Measurements from ENCODE around the gene RAB37. TPM values are rescaled to one million over a fixed set of nuclear protein-coding genes. Genes with fewer than 3 reads are reported as not detected.

RAB37 gene
- total and polyA plus RNA-seq, 12 donors = 0.39 to 6.6 (median 2.7) TPM

- Histone ChIP-seq H3K36me3 (replicated peaks in 1 of 2) (no peaks in the 10 kb centered on the region), H3K27ac (no peak overlapping the region), H3K4me3 (no peak overlapping the region), H3K9me3 (replicated peaks in 1 of 3) (no peaks in the 10 kb centered on the region), H3K4me1 (replicated peaks in 1 of 2) (no peaks in the 10 kb centered on the region), H3K27me3 (peaks cover 4% of the 10 kb centered on the region)
- intact Hi-C loops (cut with DNase I) = no loop called here
- no peak for TF ChIP-seq CTCF (IDR thresholded peaks at IDR 0.05)
- no peak for TF ChIP-seq POLR2A (IDR thresholded peaks at IDR 0.05)
- WGBS, 4 donors = 81 to 86% (median 83%) methylated on average over 4 of the region's 4 CpGs
- DNase-seq = no peak
Observed at GRCh38 chr17:74694081-74694480, 43.0 kb upstream of the RAB37 start.

GRCh38 chr17:74695629-74696028 is 41.4 kb upstream of the RAB37 start:
- 66 to 85% (median 79%) methylated on average over 5 to 11 of the region's 11 CpGs for WGBS, 4 donors
- TF ChIP-seq CTCF (IDR thresholded peaks at IDR 0.05) (no peak), POLR2A (IDR thresholded peaks at IDR 0.05) (no peak)
- Histone ChIP-seq H3K27ac (no peak overlapping the region), H3K36me3 (replicated peaks in 1 of 2) (no peaks in the 10 kb centered on the region), H3K27me3 (peaks cover 9% of the 10 kb centered on the region), H3K9me3 (replicated peaks in 1 of 3) (no peaks in the 10 kb centered on the region), H3K4me1 (replicated peaks in 1 of 2) (no peaks in the 10 kb centered on the region), H3K4me3 (no peak overlapping the region)
- no peak for DNase-seq
- intact Hi-C loops (cut with DNase I) = no loop called here

- TF ChIP-seq CTCF (IDR thresholded peaks at IDR 0.05) (no peak), POLR2A (IDR thresholded peaks at IDR 0.05) (no peak)
- DNase-seq = no peak
- no peak overlapping the region for H3K4me3 ChIP-seq
- no peak overlapping the region for H3K27ac ChIP-seq
- intact Hi-C loops (cut with DNase I) = no loop called here
- no peaks in the 10 kb centered on the region for H3K36me3 ChIP-seq (replicated peaks in 1 of 2)
- WGBS, 4 donors = 70 to 92% (median 78%) methylated on average over 2 of the region's 2 CpGs
- H3K4me1 ChIP-seq (replicated peaks in 1 of 2) = no peaks in the 10 kb centered on the region
- H3K27me3 ChIP-seq = peaks cover 9% of the 10 kb centered on the region
- no peaks in the 10 kb centered on the region for H3K9me3 ChIP-seq (replicated peaks in 1 of 3)
Observed at GRCh38 chr17:74697515-74697914, 39.5 kb upstream of the RAB37 start.

GRCh38 chr17:74698069-74698468 is 39.0 kb upstream of the RAB37 start:
- intact Hi-C loops (cut with DNase I) = no loop called here
- WGBS, 4 donors = 81 to 95% (median 90%) methylated on average over 6 to 7 of the region's 7 CpGs
- no peak overlapping the region for H3K4me3 ChIP-seq
- no peak for TF ChIP-seq POLR2A (IDR thresholded peaks at IDR 0.05)
- TF ChIP-seq CTCF (IDR thresholded peaks at IDR 0.05) = no peak
- no peaks in the 10 kb centered on the region for H3K36me3 ChIP-seq (replicated peaks in 1 of 2)
- no peak overlapping the region for H3K27ac ChIP-seq
- H3K9me3 ChIP-seq (replicated peaks in 1 of 3) = no peaks in the 10 kb centered on the region
- peaks cover 9% of the 10 kb centered on the region for H3K27me3 ChIP-seq
- DNase-seq = no peak
- H3K4me1 ChIP-seq (replicated peaks in 1 of 2) = no peaks in the 10 kb centered on the region

All from adrenal gland (tissue), 12 donors.